ENCODE results near the gene TCF12.
"Not testable (repeated sequence)": the region's sequence is repeated elsewhere in the genome, so short reads cannot be mapped to it uniquely, and the experiment has no call there.

The TCF12 gene

GRCh38 chr15:57097919-57098543 lies 179.6 kb downstream of the TCF12 start:
- not testable (repeated sequence) for DNase-seq

GRCh38 chr15:57098896-57099295 lies 180.5 kb downstream of the TCF12 start:
- DNase-seq = no peak

- DNase-seq = no peak
Measured at GRCh38 chr15:57100136-57100539, 181.7 kb downstream of the TCF12 start.

- DNase-seq = no peak
Measured at GRCh38 chr15:57102858-57103257, 184.4 kb downstream of the TCF12 start.

GRCh38 chr15:57108296-57108695 lies 189.9 kb downstream of the TCF12 start:
- DNase-seq = no peak

GRCh38 chr15:57109005-57109404 lies 190.6 kb downstream of the TCF12 start:
- DNase-seq = no peak

- no peak for DNase-seq
Measured at GRCh38 chr15:57111002-57111401, 192.6 kb downstream of the TCF12 start.

- DNase-seq = no peak
Measured at GRCh38 chr15:57112178-57112577, 193.7 kb downstream of the TCF12 start.

- no peak for DNase-seq
Measured at GRCh38 chr15:57114070-57114469, 195.6 kb downstream of the TCF12 start.

GRCh38 chr15:57118013-57118799 lies 199.8 kb downstream of the TCF12 start:
- no peak for DNase-seq

- no peak for DNase-seq
Measured at GRCh38 chr15:57122080-57122840, 203.8 kb downstream of the TCF12 start.

GRCh38 chr15:57124036-57124435 lies 205.6 kb downstream of the TCF12 start:
- no peak for DNase-seq

- DNase-seq = no peak
Measured at GRCh38 chr15:57129064-57129463, 210.6 kb downstream of the TCF12 start.

GRCh38 chr15:57130956-57131355 lies 212.5 kb downstream of the TCF12 start:
- no peak for DNase-seq

- no peak for DNase-seq
Measured at GRCh38 chr15:57133127-57133968, 214.9 kb downstream of the TCF12 start.

GRCh38 chr15:57134071-57134605 lies 215.7 kb downstream of the TCF12 start:
- no peak for DNase-seq

GRCh38 chr15:57134851-57135250 lies 216.4 kb downstream of the TCF12 start:
- no peak for DNase-seq

- no peak for DNase-seq
Measured at GRCh38 chr15:57135800-57136199, 217.4 kb downstream of the TCF12 start.

- no peak for DNase-seq
Measured at GRCh38 chr15:57138349-57138788, 219.9 kb downstream of the TCF12 start.

- no peak for DNase-seq
Measured at GRCh38 chr15:57143511-57144078, 225.2 kb downstream of the TCF12 start.

GRCh38 chr15:57144448-57144847 lies 226.0 kb downstream of the TCF12 start:
- no peak for DNase-seq
